H9 (cell line): Measurements from ENCODE around the gene CAMTA1. TPM values are rescaled to one million over a fixed set of nuclear protein-coding genes. Genes with fewer than 3 reads are reported as not detected.

Experiments
- DNase-seq: peaks from one replicate; pipeline ENCODE4 v3.0.0-alpha.2; 2017
- H2AFZ ChIP-seq: one replicate; pipeline ENCODE4 v1.6.1; 2013; ENCODE audit warnings: mild to moderate bottlenecking, low read length, control low read depth, moderate library complexity
- H2AK5ac ChIP-seq: 2 replicates; pipeline ENCODE4 v1.6.1; 2013; ENCODE audit warnings: low read length, control low read depth, mixed read lengths; ENCODE audit not compliant: insufficient read length
- H2BK120ac ChIP-seq: one replicate; pipeline ENCODE4 v1.6.1; 2013; ENCODE audit warnings: low read depth, mild to moderate bottlenecking, low read length, control low read depth, inconsistent platforms; ENCODE audit not compliant: poor library complexity, severe bottlenecking
- H2BK12ac ChIP-seq: 2 replicates; pipeline ENCODE4 v1.6.1; 2013; ENCODE audit warnings: low read length, control low read depth, mixed read lengths, low read depth; ENCODE audit not compliant: insufficient read length
- H2BK15ac ChIP-seq: 2 replicates; pipeline ENCODE4 v1.6.1; 2013; ENCODE audit warnings: low read depth, low read length, control low read depth
- H2BK20ac ChIP-seq: one replicate; pipeline ENCODE4 v1.6.1; 2013; ENCODE audit warnings: low read depth, mild to moderate bottlenecking, low read length, control low read depth, inconsistent platforms; ENCODE audit not compliant: poor library complexity, severe bottlenecking
- H2BK5ac ChIP-seq: 2 replicates; pipeline ENCODE4 v1.6.1; 2013; ENCODE audit warnings: low read length, control low read depth, mixed read lengths; ENCODE audit not compliant: insufficient read length
- H3K14ac ChIP-seq: 2 replicates; pipeline ENCODE4 v1.6.1; 2013; ENCODE audit warnings: low read length, control low read depth; ENCODE audit not compliant: insufficient read depth
- H3K18ac ChIP-seq: 2 replicates; pipeline ENCODE4 v1.6.1; 2013; ENCODE audit warnings: low read depth, mild to moderate bottlenecking, mixed read lengths, low read length, control low read depth; ENCODE audit not compliant: insufficient read length
- H3K23ac ChIP-seq: 2 replicates; pipeline ENCODE4 v1.6.1; 2013; ENCODE audit warnings: low read length, control low read depth, mixed read lengths, low read depth; ENCODE audit not compliant: insufficient read length
- H3K23me2 ChIP-seq: 2 replicates; pipeline ENCODE4 v1.6.1; 2013; ENCODE audit warnings: low read depth, mild to moderate bottlenecking, mixed read lengths, low read length, control low read depth; ENCODE audit not compliant: insufficient read length, poor library complexity, severe bottlenecking
- H3K27ac ChIP-seq: 2 replicates; pipeline ENCODE4 v1.5.1; 2013; ENCODE audit warnings: low read length, control low read depth, mixed read lengths, low read depth; ENCODE audit not compliant: insufficient read length
- H3K27me3 ChIP-seq: 2 replicates; pipeline ENCODE4 v1.6.1; 2013; ENCODE audit warnings: low read length, control low read depth, inconsistent platforms; ENCODE audit not compliant: insufficient read depth
- H3K4ac ChIP-seq: 2 replicates; pipeline ENCODE4 v1.6.1; 2013; ENCODE audit warnings: low read depth, mild to moderate bottlenecking, control low read depth, inconsistent platforms, low read length, moderate library complexity
- H3K4me1 ChIP-seq: 2 replicates; pipeline ENCODE4 v1.6.1; 2013; ENCODE audit warnings: low read length, control low read depth, inconsistent platforms; ENCODE audit not compliant: insufficient read depth
- H3K4me2 ChIP-seq: 2 replicates; pipeline ENCODE4 v1.6.1; 2013; ENCODE audit warnings: low read length, control low read depth, mixed read lengths; ENCODE audit not compliant: insufficient read length, insufficient read depth
- H3K56ac ChIP-seq: 2 replicates; pipeline ENCODE4 v1.6.1; 2013; ENCODE audit warnings: low read depth, mild to moderate bottlenecking, mixed read lengths, low read length, control low read depth; ENCODE audit not compliant: insufficient read length
- H3K79me1 ChIP-seq: 2 replicates; pipeline ENCODE4 v1.6.1; 2013; ENCODE audit warnings: low read depth, mild to moderate bottlenecking, moderate library complexity, low read length, control low read depth, inconsistent platforms; ENCODE audit not compliant: insufficient read depth, poor library complexity, severe bottlenecking
- H3K79me2 ChIP-seq: 2 replicates; pipeline ENCODE4 v1.6.1; 2013; ENCODE audit warnings: low read length, control low read depth, inconsistent platforms; ENCODE audit not compliant: insufficient read depth
- H3K9ac ChIP-seq: 2 replicates; pipeline ENCODE4 v1.6.1; 2013; ENCODE audit warnings: low read length, control low read depth, mixed read lengths; ENCODE audit not compliant: insufficient read length; ENCODE audit errors: extremely low read depth
- H3K9me3 ChIP-seq: one replicate; pipeline ENCODE4 v1.6.1; 2013; ENCODE audit warnings: low read depth, low read length, inconsistent platforms; ENCODE audit not compliant: control insufficient read depth
- H3T11ph ChIP-seq: one replicate; pipeline ENCODE4 v1.6.1; 2013; ENCODE audit warnings: mild to moderate bottlenecking, low read length, control low read depth, inconsistent platforms
- H4K20me1 ChIP-seq: one replicate; pipeline ENCODE4 v1.6.1; 2013; ENCODE audit not compliant: control insufficient read depth, insufficient read length, insufficient read depth
- H4K5ac ChIP-seq: 2 replicates; pipeline ENCODE4 v1.6.1; 2013; ENCODE audit warnings: low read depth, mild to moderate bottlenecking, mixed read lengths, low read length, control low read depth; ENCODE audit not compliant: insufficient read length
- H4K8ac ChIP-seq: replicated peaks from 2 replicates; pipeline ENCODE4 v1.6.1; 2013; ENCODE audit warnings: low read length, control low read depth, mixed read lengths, low read depth; ENCODE audit not compliant: insufficient read length
- H4K91ac ChIP-seq: 2 replicates; pipeline ENCODE4 v1.6.1; 2013; ENCODE audit warnings: low read depth, mild to moderate bottlenecking, moderate library complexity, mixed read lengths, low read length, control low read depth; ENCODE audit not compliant: insufficient read length
- H3K27ac Mint-ChIP-seq, 3 experiments: 2 replicates in 2 of 3; 3 replicates in 1 of 3; pipeline ENCODE4 v1.8.0; 2020 to 2021; ENCODE audit warnings: mixed read lengths in 3 of 3, mild to moderate bottlenecking in 1 of 3, moderate library complexity in 1 of 3
- H3K27me3 Mint-ChIP-seq: 2 replicates; pipeline ENCODE4 v1.8.0; 2021; ENCODE audit warnings: low read depth, mild to moderate bottlenecking, moderate library complexity, mixed read lengths
- H3K36me3 Mint-ChIP-seq, 3 experiments: 2 replicates in 2 of 3; 3 replicates in 1 of 3; pipeline ENCODE4 v1.8.0; 2020 to 2021; ENCODE audit warnings: low read depth in 3 of 3, mixed read lengths in 3 of 3; ENCODE audit not compliant: insufficient read depth in 1 of 3
- H3K4me1 Mint-ChIP-seq, 2 experiments: 2 replicates each; pipeline ENCODE4 v1.8.0; 2020; ENCODE audit warnings: mixed read lengths in 2 of 2
- H3K4me3 Mint-ChIP-seq, 2 experiments: 2 replicates in 1 of 2; 3 replicates in 1 of 2; pipeline ENCODE4 v1.8.0; 2020 to 2021; ENCODE audit warnings: mild to moderate bottlenecking in 2 of 2, mixed read lengths in 2 of 2, moderate library complexity in 1 of 2
- H3K9me3 Mint-ChIP-seq, 2 experiments: 2 replicates in 1 of 2; 3 replicates in 1 of 2; pipeline ENCODE4 v1.8.0; 2020; ENCODE audit warnings: mild to moderate bottlenecking in 2 of 2, mixed read lengths in 2 of 2, moderate library complexity in 1 of 2
- WGBS: extraction: QIAGEN DNeasy Blood & Tissue Kit; methylation state at CpG from one replicate; pipeline ENCODE4 v1.1.7; 2013; ENCODE audit warnings: missing lambda C conversion rate, low lambda C conversion rate, mixed read lengths; ENCODE audit not compliant: insufficient read length; ENCODE audit errors: extremely low coverage; 5-methylcytosine and 5-hydroxymethylcytosine counted together
- total RNA-seq: library from RNA; stranded (reverse); gene quantifications from 2 replicates; pipeline ENCODE4 v1.2.1, GENCODE V29; 2021
- TF ChIP-seq, protein P1 (sequence below): fragments of 200-600 bp; sonication (generic); conservative IDR thresholded peaks from 3 replicates; pipeline ENCODE4 v1.8.0; 2021; ENCODE audit warnings: antibody characterized with exemption, mild to moderate bottlenecking

The CAMTA1 gene
- total RNA-seq, 1 experiment from 2014 or later = 115 TPM

GRCh38 chr1:7388488-7389185 lies 603.4 kb downstream of the CAMTA1 start:
- TF ChIP-seq, protein P1, sequence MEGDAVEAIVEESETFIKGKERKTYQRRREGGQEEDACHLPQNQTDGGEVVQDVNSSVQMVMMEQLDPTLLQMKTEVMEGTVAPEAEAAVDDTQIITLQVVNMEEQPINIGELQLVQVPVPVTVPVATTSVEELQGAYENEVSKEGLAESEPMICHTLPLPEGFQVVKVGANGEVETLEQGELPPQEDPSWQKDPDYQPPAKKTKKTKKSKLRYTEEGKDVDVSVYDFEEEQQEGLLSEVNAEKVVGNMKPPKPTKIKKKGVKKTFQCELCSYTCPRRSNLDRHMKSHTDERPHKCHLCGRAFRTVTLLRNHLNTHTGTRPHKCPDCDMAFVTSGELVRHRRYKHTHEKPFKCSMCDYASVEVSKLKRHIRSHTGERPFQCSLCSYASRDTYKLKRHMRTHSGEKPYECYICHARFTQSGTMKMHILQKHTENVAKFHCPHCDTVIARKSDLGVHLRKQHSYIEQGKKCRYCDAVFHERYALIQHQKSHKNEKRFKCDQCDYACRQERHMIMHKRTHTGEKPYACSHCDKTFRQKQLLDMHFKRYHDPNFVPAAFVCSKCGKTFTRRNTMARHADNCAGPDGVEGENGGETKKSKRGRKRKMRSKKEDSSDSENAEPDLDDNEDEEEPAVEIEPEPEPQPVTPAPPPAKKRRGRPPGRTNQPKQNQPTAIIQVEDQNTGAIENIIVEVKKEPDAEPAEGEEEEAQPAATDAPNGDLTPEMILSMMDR = no peak
- no peaks in the 10 kb centered on the region; the same call in 1 of the 2 replicates for H3K27me3 Mint-ChIP-seq
- H3K9me3 ChIP-seq = no peaks in the 10 kb centered on the region
- no peak overlapping the region for H2BK15ac ChIP-seq
- WGBS = no CpG with 5 or more reads among the region's 19 CpGs
- H3K4ac ChIP-seq = no peak overlapping the region
- H2AK5ac ChIP-seq = no peak overlapping the region
- no peak overlapping the region for H3K14ac ChIP-seq
- H3K9me3 Mint-ChIP-seq = no peaks in the 10 kb centered on the region
- H4K20me1 ChIP-seq = no peaks in the 10 kb centered on the region
- no peaks in the 10 kb centered on the region for H3K4me1 ChIP-seq
- no peak overlapping the region for H3K18ac ChIP-seq
- peak; percentile 28 for DNase-seq
- no peaks in the 10 kb centered on the region for H3K79me2 ChIP-seq
- no peak overlapping the region for H3K23ac ChIP-seq
- no peaks in the 10 kb centered on the region for H3K27me3 ChIP-seq
- no peak overlapping the region for H3K4me2 ChIP-seq
- no peak overlapping the region for H4K5ac ChIP-seq
- H2BK120ac ChIP-seq = no peak overlapping the region
- H4K8ac ChIP-seq = no peak overlapping the region
- no peaks in the 10 kb centered on the region; a peak in 1 of 7 replicates for H3K36me3 Mint-ChIP-seq
- no peak overlapping the region for H3K27ac ChIP-seq
- no peak overlapping the region for H3T11ph ChIP-seq
- H2AFZ ChIP-seq = no peak overlapping the region
- H3K79me1 ChIP-seq = no peaks in the 10 kb centered on the region
- no peak overlapping the region for H2BK20ac ChIP-seq
- H3K4me3 Mint-ChIP-seq = no peak overlapping the region; a peak in 1 of 5 replicates
- no peak overlapping the region for H3K9ac ChIP-seq
- H2BK12ac ChIP-seq = no peak overlapping the region
- no peak overlapping the region; a peak in 2 of 7 replicates for H3K27ac Mint-ChIP-seq
- H3K23me2 ChIP-seq = no peaks in the 10 kb centered on the region
- no peak overlapping the region for H4K91ac ChIP-seq
- peaks cover 17 to 34% of the 10 kb centered on the region in 2 experiments for H3K4me1 Mint-ChIP-seq
- no peak overlapping the region for H2BK5ac ChIP-seq
- H3K56ac ChIP-seq = no peak overlapping the region
